C4-2B (cell line): Measurements from ENCODE around the gene IQCK.

Source experiments
- H3K27ac ChIP-seq: fragments of 450-650 bp; 2 replicates; pipeline ENCODE4 v1.5.1; 2017
- CTCF ChIP-seq: fragments of 450-650 bp; conservative IDR thresholded peaks from 2 replicates; pipeline ENCODE4 v1.5.1; 2017; ENCODE audit warnings: mild to moderate bottlenecking
- ZFX ChIP-seq: fragments of 450-650 bp; IDR thresholded peaks from 2 replicates; pipeline ENCODE4 v1.6.1; 2017

The IQCK gene

GRCh38 chr16:19844945-19845641 lies 127.0 kb downstream of the IQCK start:
- no peak for TF ChIP-seq CTCF
- TF ChIP-seq ZFX = no peak
- no peak overlapping the region for H3K27ac ChIP-seq

GRCh38 chr16:19846436-19846835 lies 128.4 kb downstream of the IQCK start:
- no peak for TF ChIP-seq ZFX
- no peak for TF ChIP-seq CTCF
- H3K27ac ChIP-seq = no peak overlapping the region

GRCh38 chr16:19848756-19849155 lies 130.7 kb downstream of the IQCK start:
- no peak overlapping the region for H3K27ac ChIP-seq
- TF ChIP-seq CTCF = no peak
- TF ChIP-seq ZFX = no peak

GRCh38 chr16:19850131-19850817 lies 132.2 kb downstream of the IQCK start:
- no peak overlapping the region for H3K27ac ChIP-seq
- TF ChIP-seq ZFX (no peak), CTCF (no peak)

GRCh38 chr16:19851476-19851875 lies 133.4 kb downstream of the IQCK start:
- no peak for TF ChIP-seq CTCF
- TF ChIP-seq ZFX = no peak
- H3K27ac ChIP-seq = no peak overlapping the region

GRCh38 chr16:19853132-19853741 lies 135.2 kb downstream of the IQCK start:
- TF ChIP-seq ZFX = no peak
- TF ChIP-seq CTCF = no peak
- H3K27ac ChIP-seq = no peak overlapping the region
